Uterus (tissue), 2 donors: Measurements from ENCODE around the gene AP1S2.

ENCODE experiments used
- POLR2A ChIP-seq, 2 donors: fragments of 450-650 bp; IDR thresholded peaks; one replicate each; pipeline ENCODE4 v1.6.1; 2016; ENCODE audit warnings: antibody characterized with exemption in 2 of 2, mild to moderate bottlenecking in 1 of 2, moderate library complexity in 1 of 2
- TF ChIP-seq, protein P1 (sequence below), 4 experiments: fragments of 200-600 bp in 2 of 4; fragments of 450-650 bp in 2 of 4; sonication (generic) in 2 of 4; IDR thresholded peaks; one replicate each; pipeline ENCODE4 v1.5.1; 2016 to 2019; ENCODE audit warnings: antibody characterized with exemption in 4 of 4, mild to moderate bottlenecking in 2 of 4, moderate library complexity in 1 of 4

DNA sequence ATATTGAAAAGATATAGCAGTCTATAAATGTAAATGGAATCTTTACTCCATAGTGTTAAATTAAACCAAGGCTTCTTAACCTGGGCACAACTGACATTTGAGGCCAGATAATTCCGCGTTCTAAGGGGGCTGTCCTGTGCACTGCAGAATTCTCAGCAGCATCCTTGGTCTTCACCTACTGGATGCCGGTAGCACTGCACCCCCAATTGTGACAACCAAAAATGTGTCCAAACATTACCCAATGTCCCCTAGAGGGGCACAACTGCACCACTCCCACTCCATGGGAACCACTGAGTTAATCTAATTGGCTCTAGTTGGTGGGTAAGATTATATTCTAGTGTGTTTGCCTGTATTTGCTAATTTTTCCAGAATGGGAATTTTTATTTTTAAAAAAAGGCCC, 16.6 kb downstream of the AP1S2 start:
- TF ChIP-seq, protein P1, sequence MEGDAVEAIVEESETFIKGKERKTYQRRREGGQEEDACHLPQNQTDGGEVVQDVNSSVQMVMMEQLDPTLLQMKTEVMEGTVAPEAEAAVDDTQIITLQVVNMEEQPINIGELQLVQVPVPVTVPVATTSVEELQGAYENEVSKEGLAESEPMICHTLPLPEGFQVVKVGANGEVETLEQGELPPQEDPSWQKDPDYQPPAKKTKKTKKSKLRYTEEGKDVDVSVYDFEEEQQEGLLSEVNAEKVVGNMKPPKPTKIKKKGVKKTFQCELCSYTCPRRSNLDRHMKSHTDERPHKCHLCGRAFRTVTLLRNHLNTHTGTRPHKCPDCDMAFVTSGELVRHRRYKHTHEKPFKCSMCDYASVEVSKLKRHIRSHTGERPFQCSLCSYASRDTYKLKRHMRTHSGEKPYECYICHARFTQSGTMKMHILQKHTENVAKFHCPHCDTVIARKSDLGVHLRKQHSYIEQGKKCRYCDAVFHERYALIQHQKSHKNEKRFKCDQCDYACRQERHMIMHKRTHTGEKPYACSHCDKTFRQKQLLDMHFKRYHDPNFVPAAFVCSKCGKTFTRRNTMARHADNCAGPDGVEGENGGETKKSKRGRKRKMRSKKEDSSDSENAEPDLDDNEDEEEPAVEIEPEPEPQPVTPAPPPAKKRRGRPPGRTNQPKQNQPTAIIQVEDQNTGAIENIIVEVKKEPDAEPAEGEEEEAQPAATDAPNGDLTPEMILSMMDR (IDR thresholded peaks at IDR 0.05): no peak
- no peak for TF ChIP-seq POLR2A (IDR thresholded peaks at IDR 0.05)
